Stimulated activated CD4-positive, alpha-beta T cell treated with anti-CD3 and anti-CD28 coated beads, Interleukin-1b, Interleukin-23, amount 100 ng/mL, for 4 hours (primary cell): ENCODE results near the gene ELP4.
"Not testable (repeated sequence)": the region's sequence is repeated elsewhere in the genome, so short reads cannot be mapped to it uniquely, and the experiment has no call there.

Experiments
- DNase-seq, 2 donors: peaks; one replicate each; pipeline ENCODE4 v3.0.0-alpha.2; 2020; ENCODE audit warnings: low read depth in 2 of 2

Gene ELP4

DNA sequence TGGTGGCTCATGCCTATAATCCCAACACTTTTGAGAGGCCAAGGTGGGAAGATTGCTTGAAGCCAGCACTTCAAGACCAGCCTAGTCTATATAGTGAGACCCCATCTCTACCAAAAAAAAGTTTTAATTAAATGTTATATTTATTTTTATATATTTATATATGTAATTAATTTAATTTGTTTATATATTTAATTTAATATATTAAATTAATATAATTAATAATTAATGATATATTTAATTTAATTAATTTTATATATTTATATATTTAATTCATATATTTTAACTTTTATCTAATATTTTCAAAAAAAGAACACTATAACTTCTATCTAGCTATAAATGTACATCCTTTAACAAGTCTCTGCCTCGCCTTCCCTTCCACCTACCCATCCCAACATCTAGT, 196.8 kb downstream of the ELP4 start:
- DNase-seq = no peak

DNA sequence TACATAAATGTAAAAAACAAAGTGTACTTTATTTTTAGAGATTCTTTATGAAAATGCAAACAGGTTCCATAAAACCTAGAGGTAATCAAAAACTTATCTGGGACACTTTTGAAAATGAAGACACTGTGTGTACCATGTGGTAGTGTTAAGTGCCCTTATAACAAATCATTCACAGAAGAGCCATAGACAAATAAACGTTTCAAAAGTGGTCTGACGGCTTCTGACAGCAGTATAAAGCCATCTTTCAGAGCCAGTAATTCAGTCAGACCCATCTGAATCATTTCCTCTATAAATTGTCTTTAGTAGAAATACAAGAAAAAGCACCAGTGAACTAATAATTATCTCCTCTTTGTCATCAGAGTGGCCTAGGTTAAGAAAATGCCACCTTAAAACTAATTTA, 201.6 kb downstream of the ELP4 start:
- no peak for DNase-seq

DNA sequence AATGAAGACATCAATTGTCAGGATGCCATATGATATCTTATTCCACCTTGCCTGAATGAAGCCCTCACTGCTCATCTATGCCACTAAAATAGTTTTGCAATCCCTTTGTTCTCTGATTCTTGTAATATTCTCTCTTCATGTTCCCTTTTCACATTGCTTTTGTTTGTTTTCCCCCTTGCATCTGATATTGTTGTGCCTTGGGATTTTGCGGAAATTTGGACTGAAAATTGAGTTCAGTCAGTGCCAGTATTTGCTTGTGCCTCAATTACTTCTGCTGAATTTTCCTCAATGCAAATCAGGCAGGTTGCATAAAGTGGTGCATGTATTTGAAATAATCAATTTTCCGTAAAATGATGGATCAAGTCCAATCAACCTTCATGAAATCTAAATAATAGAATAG, 203.3 kb downstream of the ELP4 start:
- no peak for DNase-seq

DNA sequence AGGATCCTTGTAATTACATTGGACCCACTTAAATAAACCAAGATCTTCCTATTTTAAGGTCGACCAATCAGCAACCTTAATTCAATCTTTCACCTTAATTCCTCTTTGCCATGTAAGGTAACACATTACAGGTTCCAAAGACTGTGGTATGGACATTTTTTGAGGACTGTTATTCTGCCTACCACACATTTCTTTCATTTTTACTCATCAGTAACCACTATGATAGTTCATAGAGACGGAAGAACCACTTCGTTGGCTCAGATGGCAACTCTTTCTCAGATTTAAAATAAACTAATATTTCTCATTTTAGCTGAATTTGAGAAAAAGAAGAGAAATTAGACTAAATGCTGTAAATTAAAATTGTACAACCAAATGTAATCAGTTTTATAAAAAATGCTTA, 205.3 kb downstream of the ELP4 start:
- DNase-seq = no peak

DNA sequence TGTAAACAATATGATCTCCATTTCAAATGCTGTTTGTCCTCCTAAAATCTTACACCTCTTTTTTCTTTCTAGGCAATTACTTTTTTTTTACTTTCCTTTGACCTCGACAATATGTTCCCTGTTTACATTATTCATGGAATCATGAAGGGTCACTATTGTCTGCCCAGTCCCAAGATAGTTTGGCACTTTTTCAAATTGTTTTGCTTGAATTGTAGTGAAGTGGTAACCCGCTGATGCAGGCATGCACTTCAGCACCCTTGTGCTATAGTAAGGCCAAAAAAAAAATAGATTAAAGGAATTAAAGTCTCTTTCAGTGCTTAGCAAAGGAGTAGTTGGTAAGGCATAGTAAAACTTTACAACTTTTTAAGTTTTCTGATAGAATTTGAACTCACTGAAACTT, 210.7 kb downstream of the ELP4 start:
- DNase-seq = no peak

DNA sequence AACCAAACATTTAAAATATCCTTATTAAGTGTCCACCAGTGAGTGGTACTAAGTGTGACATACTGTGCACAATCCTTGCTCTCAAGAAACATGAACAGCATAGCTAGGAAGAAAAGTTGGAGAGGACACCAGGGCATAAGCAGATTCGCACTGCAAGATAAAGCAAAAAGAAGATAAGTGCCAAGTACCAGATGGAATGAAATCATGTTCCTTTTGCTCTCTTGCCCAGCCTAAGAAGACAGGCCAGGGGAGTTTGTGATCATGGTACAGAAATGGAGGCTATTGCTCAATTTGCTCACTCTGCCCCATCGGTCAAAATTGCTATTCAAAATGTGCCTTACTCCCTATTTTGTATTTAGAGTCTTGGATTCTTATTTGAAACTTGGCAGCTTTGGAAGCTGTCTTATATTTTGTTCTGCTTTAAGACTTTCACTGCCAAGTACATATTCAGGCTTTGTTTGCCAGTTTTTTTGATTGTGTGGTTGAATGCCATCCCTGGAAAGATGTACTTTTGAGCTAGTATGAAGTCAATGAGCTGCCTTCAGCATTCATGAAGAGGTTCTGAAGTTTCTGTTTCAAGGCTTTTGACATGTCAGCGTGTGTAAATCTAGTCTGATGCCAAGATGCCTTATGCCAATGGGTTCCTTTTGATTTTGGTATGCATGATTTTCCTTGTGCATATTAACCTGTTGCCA, 211.3 kb downstream of the ELP4 start:
- no peak for DNase-seq

DNA sequence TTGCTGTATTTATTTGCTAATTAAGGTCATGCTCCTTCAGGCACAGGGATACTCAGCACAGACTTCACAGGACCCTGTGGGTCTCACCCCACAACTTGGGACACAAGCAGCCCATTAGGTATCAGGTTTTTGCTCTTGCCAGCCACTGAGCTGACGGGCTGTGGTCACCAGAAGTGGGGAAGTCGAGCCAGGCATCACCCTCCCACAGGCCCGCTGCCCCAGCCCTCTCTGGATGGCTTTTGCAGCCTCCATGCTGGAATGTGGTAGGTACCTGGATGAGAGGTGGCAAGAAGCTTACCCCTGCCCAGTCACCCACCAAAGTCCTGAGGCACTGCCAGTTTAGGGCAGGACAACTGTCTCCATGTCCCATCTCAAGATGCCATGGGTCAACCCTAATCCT, 213.2 kb downstream of the ELP4 start:
- DNase-seq = no peak

DNA sequence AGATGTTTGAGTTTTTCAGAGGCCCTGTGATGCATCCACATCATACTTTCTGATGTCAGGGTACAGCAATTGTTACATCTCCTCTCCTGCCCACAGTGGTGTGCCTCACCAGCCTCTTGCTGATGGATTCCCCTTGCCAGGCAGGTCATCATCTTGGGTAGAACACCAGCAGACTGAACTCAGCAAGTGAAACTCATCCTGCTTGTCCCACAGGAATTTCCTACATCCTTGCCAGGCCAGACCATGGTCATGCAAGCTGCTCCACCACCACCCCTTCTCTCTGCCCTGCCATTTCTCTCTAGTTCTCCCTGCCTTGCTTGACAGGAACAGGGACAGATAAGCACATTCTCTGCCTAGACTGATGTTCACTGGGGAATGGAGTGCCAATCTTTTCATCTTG, 215.6 kb downstream of the ELP4 start:
- DNase-seq = no peak

DNA sequence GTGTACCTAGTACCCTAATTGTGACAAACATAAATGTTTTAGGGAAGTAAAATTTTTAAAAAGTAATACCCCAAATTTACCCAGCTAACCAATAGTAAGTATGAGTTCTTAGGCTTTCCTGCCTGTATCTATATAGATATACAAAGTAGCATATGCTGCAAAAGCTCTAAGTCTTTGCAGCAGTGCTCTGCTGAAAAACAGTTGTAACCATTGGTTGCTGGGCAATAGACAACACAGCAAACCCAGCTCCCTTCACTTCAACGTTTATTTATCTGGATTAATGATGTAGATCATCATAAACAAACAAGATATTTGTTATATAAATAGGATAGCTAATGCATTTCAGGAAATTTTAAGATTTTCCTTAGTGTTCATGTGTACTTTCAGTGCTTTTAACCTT, 218.9 kb downstream of the ELP4 start:
- no peak for DNase-seq

DNA sequence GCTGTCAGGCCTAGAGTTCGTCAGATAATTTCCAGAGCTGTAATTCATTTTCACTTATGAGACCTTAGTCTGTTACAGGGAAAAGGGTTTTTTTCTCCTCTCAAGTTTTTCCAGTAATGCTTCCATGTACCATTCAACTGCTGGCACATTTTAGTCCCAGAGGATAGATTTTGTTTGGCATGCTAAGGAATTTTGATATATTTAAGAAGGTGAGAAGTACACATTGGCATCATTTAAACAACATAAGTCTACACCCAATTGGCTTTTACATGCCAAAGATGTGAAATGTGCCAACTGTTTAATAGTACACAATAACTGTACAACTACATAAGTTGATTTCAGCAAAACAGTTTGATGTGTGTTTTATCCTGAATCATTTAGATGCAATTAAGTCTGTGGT, 230.6 kb downstream of the ELP4 start:
- no peak for DNase-seq

DNA sequence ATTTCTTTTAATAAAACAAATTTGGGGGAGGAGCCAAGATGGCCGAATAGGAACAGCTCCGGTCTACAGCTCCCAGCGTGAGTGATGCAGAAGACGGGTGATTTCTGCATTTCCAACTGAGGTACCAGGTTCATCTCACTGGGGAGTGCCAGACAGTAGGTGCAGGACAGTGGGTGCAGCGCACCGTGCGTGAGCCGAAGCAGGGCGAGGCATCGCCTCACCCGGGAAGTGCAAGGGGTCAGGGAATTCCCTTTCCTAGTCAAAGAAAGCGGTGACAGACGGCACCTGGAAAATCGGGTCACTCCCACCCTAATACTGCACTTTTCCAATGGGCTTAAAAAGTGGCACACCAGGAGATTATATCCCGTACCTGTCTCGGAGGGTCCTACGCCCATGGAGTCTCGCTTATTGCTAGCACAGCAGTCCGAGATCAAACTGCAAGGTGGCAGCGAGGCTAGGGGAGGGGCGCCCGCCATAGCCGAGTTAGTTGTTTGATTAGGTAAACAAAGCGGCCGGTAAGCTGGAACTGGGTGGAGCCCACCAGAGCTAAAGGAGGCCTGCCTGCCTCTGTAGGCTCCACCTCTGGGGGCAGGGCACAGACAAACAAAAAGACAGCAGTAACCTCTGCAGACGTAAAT, 231.3 kb downstream of the ELP4 start:
- DNase-seq = not testable (repeated sequence)

DNA sequence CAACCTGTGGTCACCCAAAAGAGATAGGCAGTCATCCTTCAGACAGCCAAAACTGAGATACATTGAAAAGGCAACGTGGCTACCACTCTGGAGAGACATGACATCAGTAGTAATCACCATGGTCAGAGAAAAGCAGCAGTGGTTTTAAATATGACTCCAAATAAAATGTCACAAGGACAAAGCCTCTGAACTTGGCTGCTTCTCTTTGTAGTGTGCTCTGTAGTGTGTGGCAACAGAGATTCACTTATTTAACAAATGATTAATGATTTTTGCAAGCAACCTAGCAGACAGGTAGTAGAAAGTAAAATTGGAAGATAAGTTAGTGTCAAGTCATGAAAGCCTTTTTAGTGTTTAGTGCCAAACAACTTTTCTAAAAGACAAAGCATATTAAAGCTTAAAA, 238.0 kb downstream of the ELP4 start:
- DNase-seq = no peak

DNA sequence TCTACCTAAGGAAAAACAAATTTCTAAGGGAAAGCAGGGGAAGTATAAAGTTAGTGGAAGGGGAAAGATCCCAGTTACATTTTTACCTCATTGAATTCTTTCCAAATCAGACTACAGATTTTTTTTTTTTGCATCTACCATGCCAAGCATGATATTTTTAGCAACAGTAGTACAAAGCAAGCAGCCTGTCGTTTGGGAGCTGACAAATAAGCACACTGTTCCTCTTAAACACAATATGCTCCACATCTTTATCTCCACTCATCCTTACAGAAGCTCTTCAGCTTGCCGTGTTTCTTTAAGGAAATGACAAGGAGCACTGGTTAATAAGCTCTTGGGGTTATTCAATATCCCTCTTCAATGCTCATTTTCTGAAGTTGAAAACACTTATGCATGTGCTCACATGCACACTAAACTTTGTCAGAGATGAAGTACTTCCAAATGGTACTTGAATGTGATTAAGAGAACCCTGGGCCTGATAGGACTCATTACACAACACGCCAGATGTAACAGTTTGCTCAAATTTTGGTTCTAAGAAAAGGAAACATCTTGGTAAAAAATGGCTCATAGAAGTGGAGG, 247.8 kb downstream of the ELP4 start:
- no peak for DNase-seq

DNA sequence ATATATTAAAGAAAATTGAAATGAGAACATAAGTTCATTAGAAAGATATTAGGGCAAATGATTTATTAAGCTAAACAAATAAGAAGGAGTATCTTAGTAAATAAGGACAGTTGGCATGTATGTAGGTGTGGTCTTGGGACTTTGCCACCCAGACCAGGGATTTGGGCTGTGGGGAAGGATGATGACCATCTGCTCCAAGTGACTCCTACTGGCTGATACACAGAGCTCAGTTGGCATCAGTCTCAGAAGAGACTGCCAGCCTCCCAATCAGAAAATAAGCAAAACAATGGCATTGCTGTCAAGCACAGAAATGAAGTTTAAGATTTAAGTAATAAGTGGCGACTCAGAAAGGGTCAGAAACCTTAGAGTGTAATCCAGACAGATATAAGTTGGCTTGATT, 252.1 kb downstream of the ELP4 start:
- no peak for DNase-seq

DNA sequence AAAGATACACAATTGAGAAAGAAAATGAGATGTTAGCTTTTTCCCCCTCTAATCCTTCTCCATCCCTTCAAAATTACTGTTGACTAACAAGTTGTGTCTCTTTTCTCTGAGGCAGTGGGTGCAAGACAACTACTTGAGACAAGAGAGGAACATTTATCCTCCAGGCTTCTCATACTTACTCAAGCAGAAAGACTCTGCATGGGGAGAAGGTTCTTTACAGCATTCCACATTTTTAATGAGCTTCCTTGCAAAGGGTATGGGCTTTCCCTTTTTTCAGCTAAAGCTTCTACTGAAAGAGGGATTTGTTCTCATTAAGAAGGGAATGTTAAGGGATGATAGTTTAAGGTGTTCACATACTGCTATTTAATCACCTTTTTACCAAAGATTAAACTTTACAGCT, 253.7 kb downstream of the ELP4 start:
- no peak for DNase-seq

DNA sequence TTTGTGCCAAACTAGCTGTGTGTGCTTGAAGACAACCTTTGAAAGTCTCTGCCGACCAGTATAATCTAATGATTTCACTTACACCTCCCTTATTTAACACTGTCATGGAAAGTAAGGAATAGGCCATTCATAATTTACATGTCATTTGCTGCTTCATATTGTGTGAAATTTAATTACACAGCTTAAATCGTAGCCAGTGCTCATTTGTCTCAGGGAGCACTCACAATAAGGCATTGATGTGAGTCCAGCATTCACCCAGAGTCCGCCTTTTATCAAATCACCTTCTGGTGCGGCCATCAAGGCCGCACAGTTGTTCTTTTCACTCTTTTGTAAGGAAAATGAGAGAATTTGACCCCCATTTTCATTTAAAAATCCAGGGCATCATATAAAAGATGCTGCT, 254.7 kb downstream of the ELP4 start:
- no peak for DNase-seq

DNA sequence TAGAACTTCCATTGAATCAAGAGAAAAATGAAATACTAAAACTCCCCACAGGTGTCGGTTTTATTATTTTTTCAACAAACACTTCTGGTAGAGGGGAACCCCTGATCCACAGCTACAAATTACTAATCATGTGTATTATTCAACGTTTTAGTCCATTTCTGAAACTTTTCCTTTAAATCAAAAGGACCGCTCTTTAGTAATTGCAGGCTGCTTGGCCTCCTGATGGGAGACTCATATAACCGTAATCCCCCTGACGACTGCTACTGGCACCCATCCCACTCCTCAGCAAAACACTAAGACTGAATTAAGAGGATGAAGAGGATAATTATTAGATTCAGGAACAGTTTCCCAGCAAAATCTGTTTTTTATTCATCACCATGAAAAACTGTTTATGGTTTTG, 255.2 kb downstream of the ELP4 start:
- no peak for DNase-seq

DNA sequence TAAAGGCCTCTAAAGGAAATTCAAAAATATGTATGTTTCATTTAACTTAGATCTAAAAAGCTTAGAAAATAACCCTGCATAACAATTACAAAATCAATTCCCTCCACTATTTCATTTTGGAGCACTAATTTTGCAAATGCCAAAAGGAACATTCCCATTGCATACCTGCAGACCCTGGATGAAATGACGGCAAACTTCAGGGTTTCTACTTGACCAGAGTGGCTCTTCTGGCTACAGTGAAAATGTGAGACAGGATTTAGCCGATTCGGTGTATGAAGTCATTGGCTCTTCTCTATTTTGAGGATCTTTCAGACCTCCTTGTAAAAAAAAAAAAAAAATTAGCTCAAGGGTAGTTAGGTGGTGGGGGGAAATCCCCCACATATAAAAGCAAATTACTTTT, 257.5 kb downstream of the ELP4 start:
- DNase-seq = no peak

DNA sequence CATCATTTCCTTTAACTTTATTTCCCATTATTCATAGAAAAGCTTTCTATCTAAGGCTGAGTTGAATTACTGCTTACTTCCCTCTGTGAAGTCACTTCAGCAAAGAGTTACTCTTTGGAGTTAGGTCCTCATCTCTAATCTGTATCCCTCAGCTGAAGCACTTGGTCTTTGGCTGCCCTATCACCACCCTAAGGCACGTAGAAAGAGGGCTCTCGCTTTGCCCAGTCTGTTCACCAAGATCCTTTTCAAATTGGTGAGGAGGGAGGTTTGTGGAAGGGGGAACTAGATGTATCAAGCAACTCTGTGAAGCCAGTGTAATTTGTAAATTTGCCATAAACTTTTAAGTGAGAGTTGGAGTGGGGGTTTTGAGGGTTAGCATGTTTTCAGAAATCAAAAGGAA, 258.1 kb downstream of the ELP4 start:
- DNase-seq = no peak

DNA sequence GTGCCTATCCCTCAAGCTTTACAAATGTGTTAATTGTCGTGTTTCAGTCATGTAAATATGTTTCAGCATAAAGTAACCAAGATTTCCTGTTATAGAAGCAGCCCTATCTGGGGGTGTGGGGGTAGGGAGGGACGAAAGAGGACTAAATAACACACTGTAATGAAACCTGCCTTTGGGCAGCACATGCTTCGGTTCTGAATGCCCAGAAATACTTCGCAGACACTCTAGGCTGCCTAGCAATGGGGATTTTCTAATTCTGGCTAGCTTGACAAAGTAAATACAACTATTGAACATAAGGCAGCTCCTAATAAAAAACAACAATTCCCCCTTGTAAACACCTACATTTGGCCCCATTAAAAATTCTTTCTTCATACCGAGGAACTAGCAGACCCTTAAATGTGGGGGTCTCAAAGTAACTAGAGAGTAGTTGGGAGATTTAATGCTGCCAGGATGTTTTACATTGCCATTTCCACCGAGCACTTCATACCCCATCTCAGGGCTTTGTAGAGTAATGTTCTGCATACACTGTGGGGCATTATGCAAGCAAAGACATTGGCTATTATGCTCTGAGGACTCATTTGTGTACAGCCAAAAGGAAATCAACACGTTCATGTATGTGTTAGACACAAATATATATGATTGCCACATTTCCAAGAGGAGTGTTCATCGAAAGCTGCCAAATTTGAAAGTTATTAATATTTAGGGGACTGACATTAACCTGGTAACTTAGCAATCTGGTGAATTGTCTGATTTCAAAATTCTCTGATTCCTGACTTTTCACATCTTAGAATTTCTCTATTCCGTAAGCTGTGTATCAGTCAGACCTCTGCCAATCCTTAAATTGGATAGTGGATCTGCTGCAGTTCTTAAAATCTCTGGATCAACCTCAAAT, 259.4 kb downstream of the ELP4 start:
- no peak for DNase-seq

DNA sequence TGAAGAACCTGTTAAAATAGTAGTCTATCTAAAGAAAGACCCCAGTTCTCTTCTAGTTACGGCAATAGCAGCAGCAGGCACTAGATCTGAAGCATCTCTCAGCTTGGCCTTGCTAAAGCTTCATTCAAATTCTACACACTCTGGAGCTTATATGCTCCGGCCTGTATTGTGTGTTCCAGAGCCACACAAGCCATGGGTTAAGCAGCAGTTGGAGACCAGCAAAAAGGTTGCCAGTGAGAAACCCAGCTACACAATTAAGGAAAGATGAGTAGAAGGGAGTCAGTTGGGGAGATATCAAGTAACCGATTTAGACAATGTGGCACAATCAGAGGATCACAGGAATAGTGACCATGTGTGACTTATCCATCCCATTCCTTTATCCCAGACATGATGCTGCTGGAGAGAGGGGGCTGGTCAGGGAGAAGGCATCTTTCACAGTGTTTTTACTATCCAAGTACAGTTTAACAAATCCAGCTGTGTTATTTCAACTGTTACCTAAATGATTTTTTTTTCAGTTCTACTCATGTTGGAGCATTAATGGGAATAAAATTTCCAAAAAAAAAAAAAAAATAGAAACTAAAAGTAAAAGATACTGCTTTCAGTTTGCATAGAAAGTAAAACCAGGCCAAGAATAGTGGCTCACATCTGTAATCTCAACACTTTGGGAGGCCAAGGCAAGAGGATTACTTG, 260.6 kb downstream of the ELP4 start:
- no peak for DNase-seq

DNA sequence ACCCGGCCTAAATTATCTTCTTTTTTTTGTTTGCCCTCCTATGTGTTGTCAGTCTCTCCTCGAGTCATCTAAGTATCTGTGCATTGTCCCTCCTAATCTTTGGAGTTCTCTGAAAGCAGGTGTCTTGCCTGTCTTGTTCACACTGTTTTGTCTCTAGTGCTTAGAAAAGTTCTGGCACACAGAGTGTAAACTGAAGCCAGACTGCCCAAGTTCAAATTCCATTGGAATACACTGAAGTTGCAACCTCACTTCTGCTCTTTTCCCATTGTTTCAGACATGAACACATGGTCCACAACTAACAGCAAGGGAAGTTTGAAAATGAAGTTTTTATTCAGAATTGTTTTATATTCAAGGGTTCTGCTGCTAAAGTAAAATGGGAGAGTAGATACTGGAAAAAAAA, 262.8 kb downstream of the ELP4 start:
- no peak for DNase-seq
